ENCODE results near the gene TOMM40L. TPM values are rescaled to one million over a fixed set of nuclear protein-coding genes. Genes with fewer than 3 reads are reported as not detected.
A peak's percentile ranks its signal among the peaks of the same experiment; 100 is the strongest.

The TOMM40L gene
- total and polyA plus RNA-seq, 7 donors, result 12.6 to 23.1 (median 16.1) TPM

- peak; percentile 66 for DNase-seq
- H3K9me3 ChIP-seq, result no peaks in the 10 kb centered on the region
- peak overlapping the region in 2 of 4 donors; percentile 9 to 39 for H3K4me3 ChIP-seq
- H3K4me1 ChIP-seq, result no peaks in the 10 kb centered on the region
- no peaks in the 10 kb centered on the region for H3K27me3 ChIP-seq
- 61 to 64% methylated on average over 7 of the region's 7 CpGs for WGBS, 2 donors
- TF ChIP-seq POLR2AphosphoS5 (IDR thresholded peaks at IDR 0.05) (peak in 3 of 4 donors; percentile 34 to 60 (median 53)), EP300 (IDR thresholded peaks at IDR 0.05) (no peak)
- peaks cover 21 to 32% (median 26%) of the 10 kb centered on the region in 4 donors for H3K36me3 ChIP-seq
- intact Hi-C loops (cut with DNase I), result no loop called here
- H3K27ac ChIP-seq, result peak overlapping the region; percentile 49 to 72 (median 64)
Measured at GRCh38 chr1:161216945-161217712, 8.7 kb upstream of the TOMM40L start.

- intact Hi-C loops (cut with DNase I), result no loop called here
- Histone ChIP-seq H3K4me3 (peak overlapping the region in 1 of 4 donors; percentile 13), H3K9me3 (no peaks in the 10 kb centered on the region), H3K36me3 (peaks cover 14 to 25% (median 19%) of the 10 kb centered on the region in 4 donors), H3K27ac (peak overlapping the region; percentile 40 to 72 (median 59)), H3K27me3 (no peaks in the 10 kb centered on the region), H3K4me1 (no peaks in the 10 kb centered on the region)
- peak; percentile 54 for DNase-seq
- TF ChIP-seq POLR2A (IDR thresholded peaks at IDR 0.05), result no peak
- no peak for TF ChIP-seq CTCF (IDR thresholded peaks at IDR 0.05)
- TF ChIP-seq POLR2AphosphoS5 (IDR thresholded peaks at IDR 0.05), result no peak
- TF ChIP-seq EP300 (IDR thresholded peaks at IDR 0.05), result no peak
- WGBS, 2 donors, result 63 to 76% methylated on average over 6 of the region's 6 CpGs
Measured at GRCh38 chr1:161217831-161218230, 8.0 kb upstream of the TOMM40L start.

- TF ChIP-seq EP300 (IDR thresholded peaks at IDR 0.05) (no peak), POLR2AphosphoS5 (IDR thresholded peaks at IDR 0.05) (no peak), CTCF (IDR thresholded peaks at IDR 0.05) (no peak), POLR2A (IDR thresholded peaks at IDR 0.05) (no peak)
- H3K4me1 ChIP-seq, result no peaks in the 10 kb centered on the region
- H3K27ac ChIP-seq, result peak overlapping the region in 1 of 4 donors; percentile 49
- no peaks in the 10 kb centered on the region for H3K9me3 ChIP-seq
- no peaks in the 10 kb centered on the region for H3K27me3 ChIP-seq
- no peak overlapping the region for H3K4me3 ChIP-seq
- intact Hi-C loops (cut with DNase I), result no loop called here
- peak; percentile 39 for DNase-seq
- peaks cover 7 to 18% (median 13%) of the 10 kb centered on the region in 4 donors for H3K36me3 ChIP-seq
- 68 to 71% methylated on average over 8 of the region's 8 CpGs for WGBS, 2 donors
Measured at GRCh38 chr1:161218301-161219077, 7.4 kb upstream of the TOMM40L start.

GRCh38 chr1:161219078-161219892 is 6.6 kb upstream of the TOMM40L start:
- TF ChIP-seq POLR2AphosphoS5 (IDR thresholded peaks at IDR 0.05) (no peak), EP300 (IDR thresholded peaks at IDR 0.05) (no peak), CTCF (IDR thresholded peaks at IDR 0.05) (no peak), POLR2A (IDR thresholded peaks at IDR 0.05) (no peak)
- 87 to 90% methylated on average over 5 of the region's 5 CpGs for WGBS, 2 donors
- no peak for DNase-seq
- H3K9me3 ChIP-seq, result no peaks in the 10 kb centered on the region
- H3K4me1 ChIP-seq, result no peaks in the 10 kb centered on the region
- intact Hi-C loops (cut with DNase I), result no loop called here
- H3K27ac ChIP-seq, result no peak overlapping the region
- H3K27me3 ChIP-seq, result no peaks in the 10 kb centered on the region
- H3K4me3 ChIP-seq, result no peak overlapping the region
- peaks cover 0 to 10% (median 5%) of the 10 kb centered on the region in 4 donors for H3K36me3 ChIP-seq

Measured in sigmoid colon (tissue), 7 donors.